Omental fat pad (tissue), 4 donors: ENCODE data around the gene SH3GLB2. TPM values are rescaled to one million over a fixed set of nuclear protein-coding genes. Genes with fewer than 3 reads are reported as not detected.
"Not testable (repeated sequence)": the region's sequence is repeated elsewhere in the genome, so short reads cannot be mapped to it uniquely, and the experiment has no call there.

Experiments used
- ATAC-seq: fragments of 150-250 bp; one replicate; pipeline ENCODE4 v1.9.1; 2016; ENCODE audit warnings: mild to moderate bottlenecking, moderate library complexity; ENCODE audit not compliant: low FRiP score
- DNase-seq: peaks from one replicate; pipeline ENCODE4 v3.0.0-alpha.2; 2019; ENCODE audit warnings: low spot score
- total RNA-seq, 4 donors: library from RNA; depleted of rRNA; stranded (reverse); fragments of >200 nt; gene quantifications; one replicate each; pipeline ENCODE4 v1.1.0, GENCODE V29; 2016
- TF ChIP-seq, protein P1 (sequence below), 3 donors: fragments of 450-650 bp; IDR thresholded peaks; one replicate each; pipeline ENCODE4 v1.5.1; 2016 to 2017; ENCODE audit warnings: antibody characterized with exemption in 3 of 3, mild to moderate bottlenecking in 3 of 3, moderate library complexity in 2 of 3

The SH3GLB2 gene
- total RNA-seq, 4 donors from 2014 or later, result 55.5 to 75.5 (median 65.1) TPM

DNA sequence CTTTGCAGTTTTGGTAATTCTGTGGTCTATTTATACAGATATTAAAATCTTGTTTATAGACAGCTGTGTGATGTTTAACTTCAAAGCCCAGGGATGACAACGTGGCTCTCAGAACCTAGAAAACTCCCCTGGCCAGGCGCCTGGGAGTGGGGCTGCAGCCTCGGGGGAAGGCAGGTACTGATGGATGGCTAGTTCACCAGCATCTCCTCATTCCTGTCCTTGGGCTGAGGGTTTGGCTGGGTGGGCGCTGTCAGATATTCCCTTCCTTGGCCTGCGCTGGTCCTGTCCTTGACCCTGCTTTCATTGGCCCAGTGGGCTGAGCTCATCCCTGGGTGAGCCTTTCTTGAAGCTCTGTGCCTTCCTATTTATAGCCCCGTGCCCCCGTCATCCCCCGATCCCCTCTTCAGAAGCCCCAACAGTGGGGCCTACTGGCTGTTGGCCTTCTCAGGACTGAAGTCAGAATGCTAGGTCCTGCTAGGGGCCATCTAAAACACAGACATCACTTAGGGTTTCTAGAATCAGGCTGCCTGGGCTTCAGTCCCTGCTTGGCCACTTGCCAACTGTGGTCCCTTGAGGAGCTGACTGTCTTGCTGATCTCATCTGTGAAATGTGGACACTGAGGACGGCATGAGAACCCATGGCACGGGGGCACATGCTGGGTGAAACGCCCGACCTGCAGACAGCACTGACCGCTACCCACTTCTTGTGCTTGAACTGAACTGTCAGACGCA, 20.9 kb downstream of the SH3GLB2 start:
- DNase-seq (no peak), ATAC-seq (no peak)
- TF ChIP-seq, protein P1, sequence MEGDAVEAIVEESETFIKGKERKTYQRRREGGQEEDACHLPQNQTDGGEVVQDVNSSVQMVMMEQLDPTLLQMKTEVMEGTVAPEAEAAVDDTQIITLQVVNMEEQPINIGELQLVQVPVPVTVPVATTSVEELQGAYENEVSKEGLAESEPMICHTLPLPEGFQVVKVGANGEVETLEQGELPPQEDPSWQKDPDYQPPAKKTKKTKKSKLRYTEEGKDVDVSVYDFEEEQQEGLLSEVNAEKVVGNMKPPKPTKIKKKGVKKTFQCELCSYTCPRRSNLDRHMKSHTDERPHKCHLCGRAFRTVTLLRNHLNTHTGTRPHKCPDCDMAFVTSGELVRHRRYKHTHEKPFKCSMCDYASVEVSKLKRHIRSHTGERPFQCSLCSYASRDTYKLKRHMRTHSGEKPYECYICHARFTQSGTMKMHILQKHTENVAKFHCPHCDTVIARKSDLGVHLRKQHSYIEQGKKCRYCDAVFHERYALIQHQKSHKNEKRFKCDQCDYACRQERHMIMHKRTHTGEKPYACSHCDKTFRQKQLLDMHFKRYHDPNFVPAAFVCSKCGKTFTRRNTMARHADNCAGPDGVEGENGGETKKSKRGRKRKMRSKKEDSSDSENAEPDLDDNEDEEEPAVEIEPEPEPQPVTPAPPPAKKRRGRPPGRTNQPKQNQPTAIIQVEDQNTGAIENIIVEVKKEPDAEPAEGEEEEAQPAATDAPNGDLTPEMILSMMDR (IDR thresholded peaks at IDR 0.05), result no peak

DNA sequence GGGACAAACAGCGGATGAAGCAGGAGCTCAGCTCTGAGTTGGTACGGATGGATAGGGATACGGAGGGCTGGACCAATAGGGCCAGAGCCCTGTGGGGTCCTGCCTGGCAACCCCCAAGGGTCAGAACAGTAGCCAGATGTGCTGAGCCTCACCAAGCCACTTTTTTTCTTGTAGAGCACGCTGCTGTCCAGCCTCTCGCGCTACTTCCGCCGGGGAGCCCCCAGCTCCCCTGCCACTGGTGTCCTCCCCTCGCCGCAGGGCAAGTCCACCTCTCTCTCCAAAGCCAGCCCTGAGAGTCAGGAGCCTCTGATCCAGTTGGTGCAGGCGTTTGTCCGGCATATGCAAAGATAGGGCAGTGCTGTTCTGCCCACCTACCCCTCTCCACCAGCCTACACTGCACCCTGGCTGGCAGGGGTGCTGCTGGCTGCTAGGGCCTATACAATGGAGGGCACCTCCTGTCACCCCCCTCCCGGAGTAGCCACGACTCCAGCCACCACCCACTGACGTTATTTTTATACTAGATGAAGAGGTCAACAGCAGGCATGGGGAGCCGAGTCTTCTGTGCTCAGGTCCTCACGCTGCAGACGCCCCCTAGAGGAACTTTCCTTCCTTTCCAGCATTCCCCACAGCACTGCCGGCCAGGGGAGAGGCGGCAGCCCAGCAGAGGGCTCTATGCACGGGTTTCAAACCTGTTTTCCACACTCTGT, 21.6 kb downstream of the SH3GLB2 start:
- ATAC-seq, result peak; percentile 53
- no peak for DNase-seq

DNA sequence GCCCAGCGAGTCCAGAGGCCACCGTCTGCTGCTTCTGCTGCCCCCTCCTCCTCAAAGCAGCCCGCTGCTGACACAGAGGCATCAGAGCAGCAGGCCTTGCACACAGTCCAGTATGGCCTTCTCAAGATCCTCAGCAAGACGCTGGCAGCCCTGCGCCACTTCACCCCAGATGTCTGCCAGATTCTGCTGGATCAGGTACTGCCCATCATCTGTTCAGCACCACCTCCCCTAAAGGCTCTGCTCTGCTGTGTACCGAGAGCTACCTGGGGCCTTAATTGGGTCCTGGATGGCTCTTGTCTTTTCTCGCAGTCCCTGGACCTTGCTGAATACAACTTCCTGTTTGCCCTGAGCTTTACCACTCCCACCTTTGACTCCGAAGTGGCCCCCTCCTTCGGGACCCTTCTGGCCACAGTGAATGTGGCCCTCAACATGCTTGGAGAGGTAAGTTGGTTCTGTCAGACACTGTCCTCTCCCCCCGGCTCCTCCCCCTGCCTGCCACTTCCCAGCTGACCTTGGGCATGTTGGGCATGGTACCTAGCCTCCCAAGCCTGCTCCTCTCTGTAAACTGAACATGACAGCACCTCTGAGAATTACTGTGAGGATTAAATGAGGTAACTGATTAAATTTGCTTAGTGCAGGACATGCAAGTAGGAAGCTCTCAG, 22.7 kb downstream of the SH3GLB2 start:
- DNase-seq, result no peak
- TF ChIP-seq, protein P1 (IDR thresholded peaks at IDR 0.05), result no peak
- no peak for ATAC-seq

More for the DNA sequence above, 21.6 kb downstream of the SH3GLB2 start:
- TF ChIP-seq, protein P1 (IDR thresholded peaks at IDR 0.05), result no peak

- ATAC-seq, DNase-seq: not testable (repeated sequence)
These were observed 24.0 kb downstream of the SH3GLB2 start for GRCh38 chr9:129004173-129004572.

GRCh38 chr9:129002992-129003391, 25.1 kb downstream of the SH3GLB2 start:
- DNase-seq, result no peak
- TF ChIP-seq, protein P1 (IDR thresholded peaks at IDR 0.05), result no peak
- ATAC-seq, result no peak

DNA sequence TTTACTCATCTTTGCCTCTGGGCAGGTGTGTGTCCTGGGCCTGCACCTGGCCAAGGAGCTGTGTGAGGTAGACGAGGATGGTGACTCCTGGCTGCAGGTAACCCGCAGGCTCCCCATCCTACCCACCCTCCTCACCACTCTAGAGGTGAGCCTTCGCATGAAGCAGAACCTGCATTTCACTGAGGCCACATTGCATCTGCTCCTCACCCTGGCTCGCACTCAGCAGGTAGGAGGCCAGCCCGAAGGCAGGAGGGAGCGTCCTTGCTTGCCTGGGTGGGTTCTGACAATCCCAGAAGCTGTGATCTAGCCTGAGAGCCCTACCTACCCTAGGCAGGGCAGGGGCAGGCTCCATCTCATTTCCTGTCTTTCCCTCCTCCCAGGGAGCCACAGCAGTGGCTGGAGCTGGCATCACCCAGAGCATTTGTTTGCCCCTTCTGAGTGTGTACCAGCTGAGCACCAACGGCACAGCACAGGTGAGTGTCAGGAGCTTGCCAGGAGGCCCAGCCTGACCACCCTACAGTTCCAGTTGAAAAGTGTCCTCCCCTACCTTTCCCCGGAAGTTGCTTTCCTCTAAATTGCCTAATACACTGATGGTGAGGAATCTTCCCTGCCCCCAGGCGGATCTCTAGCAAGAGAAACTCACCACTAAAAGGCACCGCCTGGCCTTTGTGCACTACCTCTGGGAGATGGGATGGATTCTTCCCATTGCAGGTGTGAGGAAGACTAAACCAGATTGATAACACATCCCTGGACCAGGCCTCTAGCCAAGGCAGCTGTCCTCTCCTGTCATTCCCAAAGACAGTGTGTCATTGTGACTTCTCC, 26.4 kb downstream of the SH3GLB2 start:
- no peak for DNase-seq
- TF ChIP-seq, protein P1 (IDR thresholded peaks at IDR 0.05), result no peak
- ATAC-seq, result no peak
